Measurements from ENCODE around the gene PER1.
A peak's percentile ranks its signal among the peaks of the same experiment; 100 is the strongest.

PER1 gene

GRCh38 chr17:8158267-8159031, 6.2 kb upstream of the PER1 start:
- Histone ChIP-seq H3K9me3 (ENCODE audit: control insufficient read depth, low read length) (no peaks in the 10 kb centered on the region), H3K4ac (ENCODE audit: low read depth in 1 of 2, low read length in 2 of 2) (no peak overlapping the region), H2BK120ac (ENCODE audit: low read depth, low read length) (no peak overlapping the region), H4K91ac (ENCODE audit: low read length) (no peak overlapping the region), H3K14ac (ENCODE audit: low read length in 2 of 2) (no peak overlapping the region), H2BK5ac (ENCODE audit: low read depth, low read length, poor library complexity, severe bottlenecking) (no peak overlapping the region), H2BK15ac (ENCODE audit: low read depth, poor library complexity, severe bottlenecking) (no peak overlapping the region), H3K36me3 (ENCODE audit: control insufficient read depth in 1 of 2, insufficient read depth in 2 of 2, low read depth in 1 of 2, low read length in 2 of 2) (peaks cover 20 to 24% of the 10 kb centered on the region in 2 experiments), H3K27ac (ENCODE audit: low read length, poor library complexity, severe bottlenecking) (peak overlapping the region; percentile 42), H3K9ac (ENCODE audit: low read length) (peak overlapping the region; percentile 67), H2AFZ (ENCODE audit: low read depth, low read length) (no peak overlapping the region), H3K18ac (ENCODE audit: low read depth in 1 of 2, low read length in 2 of 2) (no peak overlapping the region), H2AK5ac (ENCODE audit: low read length, severe bottlenecking) (peak overlapping the region; percentile 50), H3K4me1 (ENCODE audit: control insufficient read depth, insufficient read depth, low read depth, low read length) (peaks cover 34% of the 10 kb centered on the region), H4K8ac (ENCODE audit: low read length) (peak overlapping the region; percentile 64), H3K27me3 (ENCODE audit: control insufficient read depth in 1 of 2, insufficient read depth in 1 of 2, low read length in 2 of 2) (no peaks in the 10 kb centered on the region), H3K79me1 (replicated peaks; ENCODE audit: low read length, poor library complexity, severe bottlenecking) (peaks cover 26% of the 10 kb centered on the region), H3K23ac (ENCODE audit: low read length in 2 of 2) (no peak overlapping the region), H3K4me3 (ENCODE audit: insufficient read depth in 1 of 2, low read depth in 1 of 2, low read length in 2 of 2) (peak overlapping the region in 1 of 2 experiments; percentile 13), H2BK12ac (ENCODE audit: low read length in 2 of 2) (peak overlapping the region in 1 of 2 experiments; percentile 69), H3K4me2 (ENCODE audit: low read length, poor library complexity, severe bottlenecking) (no peak overlapping the region)
- WGBS: 50% methylated on average over 17 of the region's 20 CpGs
- DNase-seq: peak; percentile 92

DNA sequence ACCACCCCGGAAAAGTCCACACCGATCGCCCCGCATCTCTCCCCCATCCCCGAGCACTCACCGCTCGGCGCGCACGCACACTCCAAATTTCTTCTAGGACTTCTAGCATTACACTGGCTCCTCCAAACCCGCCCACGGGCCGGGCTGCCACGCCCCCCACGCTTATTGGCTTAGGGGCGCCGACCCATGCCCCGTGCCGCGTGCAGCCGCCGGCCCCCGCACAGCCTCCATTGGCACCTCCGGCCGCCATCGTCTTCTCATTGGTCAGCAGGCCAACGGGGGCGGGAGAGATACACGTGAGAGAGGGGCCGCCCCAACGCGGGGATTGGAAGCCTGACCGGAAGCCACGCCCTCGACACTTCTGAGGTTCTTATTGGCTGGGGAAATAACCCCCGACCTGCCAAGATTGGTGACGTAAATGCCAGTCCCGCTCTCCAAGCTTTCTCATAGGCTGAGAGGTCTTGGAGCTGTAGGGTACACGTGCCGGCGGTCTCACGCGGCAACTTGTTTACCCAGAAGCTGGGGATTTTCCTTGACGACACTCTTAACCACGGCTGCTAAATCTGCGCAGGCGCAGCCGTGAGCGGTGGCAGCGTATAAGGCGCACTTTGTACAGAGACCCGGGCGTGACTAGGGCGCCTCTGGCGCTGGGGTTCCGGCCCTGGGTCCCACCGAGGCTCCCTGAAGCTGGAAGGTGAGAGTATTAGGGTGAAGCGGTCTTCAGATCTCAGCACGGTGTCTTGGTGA, 4.2 kb upstream of the PER1 start:
- H3K4me3 ChIP-seq (ENCODE audit: insufficient read depth in 1 of 2, low read depth in 1 of 2, low read length in 2 of 2): peak overlapping the region; percentile 63 to 92
- DNase-seq: peak; percentile 100
- WGBS: under 1% methylated on average over 59 of the region's 59 CpGs
- H2BK15ac ChIP-seq (ENCODE audit: low read depth, poor library complexity, severe bottlenecking): peak overlapping the region; percentile 61
- peak overlapping the region; percentile 91 for H3K4me2 ChIP-seq (ENCODE audit: low read length, poor library complexity, severe bottlenecking)
- peak overlapping the region; percentile 70 to 94 for H2BK12ac ChIP-seq (ENCODE audit: low read length in 2 of 2)
- peak overlapping the region; percentile 98 for H3K9ac ChIP-seq (ENCODE audit: low read length)
- no peaks in the 10 kb centered on the region for H3K27me3 ChIP-seq (ENCODE audit: control insufficient read depth in 1 of 2, insufficient read depth in 1 of 2, low read length in 2 of 2)
- peaks cover 19 to 24% of the 10 kb centered on the region in 2 experiments for H3K36me3 ChIP-seq (ENCODE audit: control insufficient read depth in 1 of 2, insufficient read depth in 2 of 2, low read depth in 1 of 2, low read length in 2 of 2)
- peak overlapping the region; percentile 43 for H2AK5ac ChIP-seq (ENCODE audit: low read length, severe bottlenecking)
- H4K8ac ChIP-seq (ENCODE audit: low read length): peak overlapping the region; percentile 85
- H4K91ac ChIP-seq (ENCODE audit: low read length): peak overlapping the region; percentile 53
- H3K4ac ChIP-seq (ENCODE audit: low read depth in 1 of 2, low read length in 2 of 2): peak overlapping the region in 1 of 2 experiments; percentile 85
- H3K23ac ChIP-seq (ENCODE audit: low read length in 2 of 2): no peak overlapping the region
- peak overlapping the region; percentile 83 for H2BK120ac ChIP-seq (ENCODE audit: low read depth, low read length)
- H3K27ac ChIP-seq (ENCODE audit: low read length, poor library complexity, severe bottlenecking): peak overlapping the region; percentile 95
- H3K18ac ChIP-seq (ENCODE audit: low read depth in 1 of 2, low read length in 2 of 2): peak overlapping the region in 1 of 2 experiments; percentile 87
- no peak overlapping the region for H2AFZ ChIP-seq (ENCODE audit: low read depth, low read length)
- H2BK5ac ChIP-seq (ENCODE audit: low read depth, low read length, poor library complexity, severe bottlenecking): no peak overlapping the region
- no peak overlapping the region for H3K14ac ChIP-seq (ENCODE audit: low read length in 2 of 2)
- peaks cover 26% of the 10 kb centered on the region for H3K79me1 ChIP-seq (replicated peaks; ENCODE audit: low read length, poor library complexity, severe bottlenecking)
- H3K9me3 ChIP-seq (ENCODE audit: control insufficient read depth, low read length): no peaks in the 10 kb centered on the region
- peaks cover 37% of the 10 kb centered on the region for H3K4me1 ChIP-seq (ENCODE audit: control insufficient read depth, insufficient read depth, low read depth, low read length)

DNA sequence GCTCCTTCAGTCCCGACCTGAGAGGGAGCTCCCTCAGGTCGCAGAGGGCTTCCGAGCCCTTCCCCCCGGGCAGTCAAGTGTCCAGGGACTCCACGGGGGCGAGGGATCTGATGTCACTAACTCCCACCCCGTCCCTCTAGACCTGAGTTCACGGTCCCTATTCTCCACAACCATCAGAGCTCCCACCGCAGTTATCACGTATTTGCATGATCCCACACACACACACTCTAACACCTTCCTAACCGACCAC, 3.7 kb upstream of the PER1 start:
- H2AK5ac ChIP-seq (ENCODE audit: low read length, severe bottlenecking): peak overlapping the region; percentile 12
- H3K4me3 ChIP-seq (ENCODE audit: insufficient read depth in 1 of 2, low read depth in 1 of 2, low read length in 2 of 2): peak overlapping the region; percentile 63 to 92
- peaks cover 39% of the 10 kb centered on the region for H3K4me1 ChIP-seq (ENCODE audit: control insufficient read depth, insufficient read depth, low read depth, low read length)
- peak overlapping the region; percentile 55 for H3K27ac ChIP-seq (ENCODE audit: low read length, poor library complexity, severe bottlenecking)
- peak overlapping the region; percentile 76 for H4K91ac ChIP-seq (ENCODE audit: low read length)
- peak overlapping the region; percentile 98 for H2BK15ac ChIP-seq (ENCODE audit: low read depth, poor library complexity, severe bottlenecking)
- peak overlapping the region in 1 of 2 experiments; percentile 85 for H3K4ac ChIP-seq (ENCODE audit: low read depth in 1 of 2, low read length in 2 of 2)
- no peak overlapping the region for H2AFZ ChIP-seq (ENCODE audit: low read depth, low read length)
- no peaks in the 10 kb centered on the region for H3K9me3 ChIP-seq (ENCODE audit: control insufficient read depth, low read length)
- no peak overlapping the region for H2BK5ac ChIP-seq (ENCODE audit: low read depth, low read length, poor library complexity, severe bottlenecking)
- H3K27me3 ChIP-seq (ENCODE audit: control insufficient read depth in 1 of 2, insufficient read depth in 1 of 2, low read length in 2 of 2): no peaks in the 10 kb centered on the region
- WGBS: 9% methylated on average over 11 of the region's 11 CpGs
- H4K8ac ChIP-seq (ENCODE audit: low read length): peak overlapping the region; percentile 69
- no peak for DNase-seq
- H3K14ac ChIP-seq (ENCODE audit: low read length in 2 of 2): no peak overlapping the region
- H3K4me2 ChIP-seq (ENCODE audit: low read length, poor library complexity, severe bottlenecking): peak overlapping the region; percentile 91
- peak overlapping the region in 1 of 2 experiments; percentile 87 for H3K18ac ChIP-seq (ENCODE audit: low read depth in 1 of 2, low read length in 2 of 2)
- H2BK12ac ChIP-seq (ENCODE audit: low read length in 2 of 2): peak overlapping the region in 1 of 2 experiments; percentile 94
- peak overlapping the region; percentile 98 for H3K9ac ChIP-seq (ENCODE audit: low read length)
- H3K79me1 ChIP-seq (replicated peaks; ENCODE audit: low read length, poor library complexity, severe bottlenecking): peaks cover 25% of the 10 kb centered on the region
- peak overlapping the region; percentile 83 for H2BK120ac ChIP-seq (ENCODE audit: low read depth, low read length)
- no peak overlapping the region for H3K23ac ChIP-seq (ENCODE audit: low read length in 2 of 2)
- peaks cover 14 to 21% of the 10 kb centered on the region in 2 experiments for H3K36me3 ChIP-seq (ENCODE audit: control insufficient read depth in 1 of 2, insufficient read depth in 2 of 2, low read depth in 1 of 2, low read length in 2 of 2)
